NCI-H526 treated with DMSO at 0.1 percent for 48 hours (cell line): ENCODE measurements around the gene COPS2.
"Not testable (repeated sequence)": the region's sequence is repeated elsewhere in the genome, so short reads cannot be mapped to it uniquely, and the experiment has no call there.

Experiments
- DNase-seq: peaks from one replicate; lab custom pipeline; 2025; lab: John Stamatoyannopoulos, UW

Gene COPS2

DNA sequence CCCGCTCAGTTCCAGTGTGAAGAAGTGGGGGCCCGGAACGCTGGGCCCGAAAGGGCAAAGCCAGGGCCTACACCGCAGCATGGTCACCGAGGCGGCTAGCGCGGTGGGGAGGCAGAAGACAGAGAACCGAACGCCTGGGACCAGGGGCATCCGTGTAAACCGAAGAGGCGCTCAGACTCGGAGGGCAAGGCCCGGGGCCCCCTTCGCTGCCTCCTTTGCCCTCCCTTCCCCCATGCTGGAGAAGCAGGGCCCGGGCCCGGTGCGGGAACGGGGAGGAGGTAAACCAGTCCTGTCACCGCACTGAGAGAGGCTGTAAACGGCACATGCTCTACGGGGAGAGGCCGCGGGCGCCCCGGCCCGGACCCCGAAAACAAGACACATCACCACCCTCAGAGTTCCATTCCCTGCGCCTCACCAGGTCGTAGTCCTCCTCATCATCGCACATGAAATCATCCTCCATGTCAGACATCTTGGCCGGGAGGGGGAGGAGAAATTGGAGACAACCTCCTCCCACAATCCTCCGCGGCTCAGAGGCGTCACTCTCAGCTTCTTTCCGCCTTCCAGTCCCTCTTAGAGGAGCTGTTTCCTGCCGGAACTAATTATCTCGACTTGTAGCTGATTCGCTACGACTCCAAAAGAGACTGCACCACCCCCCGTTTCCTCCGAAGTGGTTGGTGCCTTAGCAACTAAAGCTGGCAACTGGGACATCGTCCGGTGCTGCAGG lies at the start of gene COPS2:
TSS of gene COPS2 (minus strand) at position 490 of the 724 bp plus-strand sequence. CDS start at position 469, 21 bp downstream.
- DNase-seq, result peak; percentile 97

DNA sequence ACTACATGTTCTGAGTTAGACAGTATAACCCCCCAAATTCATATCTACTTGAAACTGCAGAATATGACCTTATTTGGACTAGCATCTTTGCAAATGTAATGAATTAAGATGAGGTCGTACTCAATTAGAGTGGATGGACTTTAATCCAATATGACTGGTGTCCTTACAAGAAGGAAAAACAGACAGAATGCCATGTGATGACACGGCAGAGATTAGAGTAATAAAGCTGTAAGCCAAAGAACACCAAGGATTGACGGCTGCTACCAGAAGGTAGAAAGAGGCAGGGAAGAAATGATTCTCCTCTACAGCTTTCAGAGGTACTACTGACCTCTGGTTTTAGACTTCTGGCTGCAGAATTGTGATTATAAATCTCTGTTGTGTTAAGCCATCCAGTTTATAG lies 44.9 kb upstream of the COPS2 start:
- no peak for DNase-seq

DNA sequence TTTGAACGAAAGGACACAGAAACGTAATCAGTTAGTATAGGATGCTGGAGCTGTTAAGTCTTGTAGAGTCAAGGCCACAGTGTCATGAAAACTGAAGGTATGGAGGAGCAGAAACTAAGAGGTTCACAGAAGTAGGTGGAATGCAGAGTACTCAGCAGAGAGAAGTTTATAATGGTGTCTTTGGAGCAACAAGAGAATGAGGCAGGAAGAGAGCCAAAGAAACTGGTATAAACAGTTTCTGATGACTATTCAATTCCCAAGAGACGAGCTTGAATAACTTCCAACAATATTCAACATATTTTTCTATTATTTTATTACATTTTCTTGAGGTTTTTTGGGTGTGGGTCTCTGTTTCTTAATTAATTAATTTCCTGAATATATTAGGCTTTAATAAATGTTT lies 44.3 kb upstream of the COPS2 start:
- no peak for DNase-seq

DNA sequence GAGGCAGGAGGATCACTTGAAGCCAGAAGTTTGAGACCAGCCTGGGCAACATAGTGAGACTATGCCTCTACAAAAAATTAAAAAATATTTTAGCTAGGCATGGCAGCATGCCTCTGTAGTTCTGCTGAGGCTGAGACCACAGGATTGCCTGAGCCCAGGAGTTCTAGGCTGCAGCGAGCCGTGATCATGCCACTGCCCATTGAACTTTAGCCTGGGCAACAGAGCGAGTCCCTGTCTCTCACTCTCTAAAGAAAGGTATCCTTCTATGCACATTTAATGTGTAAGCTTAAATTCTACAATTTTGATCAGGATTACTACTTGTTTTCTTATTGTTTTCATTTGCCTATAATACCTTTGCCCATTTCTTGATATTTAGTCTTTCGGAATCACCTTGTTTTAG lies 41.5 kb upstream of the COPS2 start:
- DNase-seq, result no peak

DNA sequence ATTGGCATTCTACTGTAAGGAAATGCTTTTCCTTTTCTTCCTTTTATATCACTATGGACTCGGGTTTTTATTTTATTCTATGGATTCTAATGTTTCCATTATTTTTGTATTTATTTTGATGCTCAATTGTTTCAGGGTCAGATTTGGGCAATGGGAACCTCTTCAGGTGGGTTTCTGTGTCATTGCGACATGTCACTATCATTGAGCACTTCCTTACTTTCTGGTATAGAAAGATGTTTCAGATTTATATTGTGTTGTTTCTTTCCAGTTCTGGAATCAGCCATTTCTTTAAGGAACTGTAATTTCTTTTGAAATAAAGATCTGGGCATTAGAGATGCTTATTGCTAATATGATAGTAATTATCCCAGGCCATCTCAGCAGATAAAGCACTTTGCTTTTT lies 36.5 kb upstream of the COPS2 start:
- no peak for DNase-seq

DNA sequence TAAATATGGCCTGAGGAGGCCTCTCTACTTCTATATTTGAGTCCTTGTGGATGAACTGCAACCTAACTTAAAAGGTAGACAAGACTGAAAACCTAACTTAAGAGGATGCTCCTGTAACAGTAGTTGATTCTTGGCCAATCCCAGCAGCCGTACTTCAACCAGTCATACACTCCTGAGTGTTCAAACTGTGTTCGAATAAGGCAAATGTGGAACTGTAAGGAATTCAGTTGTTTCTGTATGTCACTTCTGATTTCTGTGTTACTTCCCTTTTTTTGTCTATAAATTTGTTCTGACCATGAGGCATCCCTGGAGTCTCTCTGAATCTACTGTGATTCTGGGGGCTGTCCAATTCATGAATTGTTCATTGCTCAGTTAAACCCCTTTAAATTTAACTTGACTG lies 35.2 kb upstream of the COPS2 start:
- no peak for DNase-seq

DNA sequence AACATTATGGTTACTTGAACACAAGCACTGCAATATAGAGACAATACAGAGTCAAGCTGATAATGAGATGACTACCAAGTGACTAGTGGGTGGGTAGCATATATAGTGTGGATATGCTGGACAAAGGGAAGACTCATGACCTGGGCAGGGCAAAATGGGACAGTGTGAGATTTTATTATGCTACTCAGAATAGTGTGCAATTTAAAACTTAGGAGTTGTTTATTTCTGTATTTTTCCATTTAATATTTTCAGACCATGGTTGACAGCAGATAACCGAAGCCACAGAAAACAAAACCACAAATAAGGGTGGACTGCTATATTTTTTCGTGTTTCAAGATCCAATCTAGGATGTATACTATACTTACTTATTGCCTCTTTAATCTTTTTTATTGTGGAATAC lies 34.2 kb upstream of the COPS2 start:
- DNase-seq, result no peak

DNA sequence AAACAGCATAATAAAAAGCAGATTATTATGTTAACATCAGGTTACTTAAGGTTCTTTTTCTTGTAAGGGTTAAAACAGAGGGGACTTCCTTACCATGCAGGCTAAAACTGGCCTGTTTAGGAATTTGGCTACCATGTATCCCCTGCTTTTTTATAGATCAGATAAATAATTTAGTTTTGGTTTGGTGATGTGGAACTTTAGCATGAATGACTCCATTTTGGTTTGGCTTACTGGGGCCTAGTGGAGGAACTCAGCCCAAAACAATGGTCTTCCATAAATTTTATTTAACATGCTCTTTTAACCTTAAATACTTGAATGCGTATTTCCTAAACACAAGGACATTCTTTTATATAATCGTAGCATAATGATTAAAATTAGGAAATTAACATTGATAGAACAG lies 33.5 kb upstream of the COPS2 start:
- DNase-seq, result no peak

DNA sequence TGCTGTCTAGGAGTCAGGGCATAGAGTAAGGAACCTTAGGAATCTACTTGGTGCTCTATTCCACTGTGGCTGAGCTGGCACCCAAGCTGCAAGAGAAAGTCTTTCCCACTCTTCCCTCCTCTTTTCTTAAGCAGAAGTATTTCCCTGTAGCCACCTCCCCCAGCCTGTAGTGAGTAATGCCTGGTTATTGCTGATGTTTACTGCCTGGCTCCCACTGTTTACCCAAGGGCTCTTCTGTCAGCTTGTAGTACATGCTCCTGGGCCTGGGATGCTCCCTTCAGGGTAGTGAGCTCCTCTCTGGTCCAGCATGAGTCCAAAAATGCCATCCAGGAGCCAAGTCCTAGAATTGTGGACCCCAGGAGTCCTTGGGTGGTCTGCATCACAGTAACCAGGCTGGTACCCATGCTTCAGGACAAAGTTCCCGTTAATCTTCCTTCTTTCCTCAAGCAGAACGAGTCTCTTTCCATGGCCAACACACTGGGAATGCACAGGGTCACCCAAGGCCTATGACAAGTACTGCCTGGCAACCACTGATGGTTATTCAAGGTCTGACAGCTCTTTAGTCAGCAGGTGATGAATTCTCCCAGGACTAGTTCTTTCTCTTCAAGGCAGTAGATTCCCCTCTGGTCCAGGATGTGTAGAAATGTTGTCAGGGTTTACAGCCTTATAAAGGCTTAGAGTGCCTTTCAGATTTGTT lies 32.3 kb upstream of the COPS2 start:
- no peak for DNase-seq

DNA sequence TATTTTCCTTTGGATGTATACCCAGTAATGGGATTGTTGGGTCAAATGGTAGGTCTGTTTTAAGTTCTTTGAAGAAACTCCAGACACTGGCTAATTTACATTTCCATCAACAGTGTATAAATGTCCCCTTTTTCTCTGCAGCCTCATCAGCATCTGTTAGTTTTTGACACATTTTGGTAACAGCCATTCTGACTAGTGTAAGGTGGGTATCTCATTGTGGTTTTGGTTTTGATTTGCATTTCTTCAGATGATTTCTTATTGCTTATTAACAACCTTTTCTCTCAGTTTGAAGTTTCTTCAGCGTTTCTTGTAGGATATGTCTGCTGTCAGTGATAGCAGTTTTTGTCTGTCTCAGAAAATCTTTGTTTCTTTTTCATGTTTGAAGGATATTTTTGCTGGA lies 30.1 kb upstream of the COPS2 start:
- no peak for DNase-seq

DNA sequence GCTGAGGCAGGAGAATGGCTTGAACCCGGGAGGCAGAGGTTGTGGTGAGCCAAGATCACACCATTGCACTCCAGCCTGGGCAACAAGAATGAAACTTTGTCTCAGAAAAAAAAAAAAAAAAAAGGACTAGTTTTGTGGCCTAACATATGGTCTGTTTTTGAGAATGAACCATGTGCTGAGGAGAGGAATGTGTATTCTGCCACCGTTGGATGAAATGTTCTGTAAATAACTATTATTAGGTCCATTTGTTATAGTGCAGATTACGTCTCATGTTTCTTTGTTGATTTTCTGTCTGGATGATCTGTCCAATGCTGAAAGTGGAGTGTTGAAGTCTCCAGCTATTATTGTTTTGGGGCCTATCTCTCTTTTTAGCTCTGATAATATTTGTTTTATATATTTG lies 28.3 kb upstream of the COPS2 start:
- DNase-seq, result not testable (repeated sequence)

DNA sequence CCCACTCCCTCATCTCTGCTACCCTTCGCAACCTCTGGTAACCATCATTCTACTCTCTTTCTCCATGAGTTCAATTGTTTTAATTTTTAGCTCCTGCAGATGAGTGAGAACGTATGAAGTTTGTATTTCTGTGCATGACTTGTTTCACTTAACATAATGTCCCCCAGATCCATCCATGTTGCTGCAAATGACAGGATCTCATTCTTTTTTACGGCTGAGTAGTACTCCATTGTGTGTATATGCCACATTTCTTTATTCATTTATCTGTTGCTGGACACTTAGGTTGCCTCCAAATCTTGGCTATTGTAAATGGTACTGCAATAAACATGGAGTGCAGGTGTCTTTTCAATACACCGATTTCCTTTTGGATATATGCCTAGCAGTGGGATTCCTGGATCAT lies 26.7 kb upstream of the COPS2 start:
- no peak for DNase-seq

DNA sequence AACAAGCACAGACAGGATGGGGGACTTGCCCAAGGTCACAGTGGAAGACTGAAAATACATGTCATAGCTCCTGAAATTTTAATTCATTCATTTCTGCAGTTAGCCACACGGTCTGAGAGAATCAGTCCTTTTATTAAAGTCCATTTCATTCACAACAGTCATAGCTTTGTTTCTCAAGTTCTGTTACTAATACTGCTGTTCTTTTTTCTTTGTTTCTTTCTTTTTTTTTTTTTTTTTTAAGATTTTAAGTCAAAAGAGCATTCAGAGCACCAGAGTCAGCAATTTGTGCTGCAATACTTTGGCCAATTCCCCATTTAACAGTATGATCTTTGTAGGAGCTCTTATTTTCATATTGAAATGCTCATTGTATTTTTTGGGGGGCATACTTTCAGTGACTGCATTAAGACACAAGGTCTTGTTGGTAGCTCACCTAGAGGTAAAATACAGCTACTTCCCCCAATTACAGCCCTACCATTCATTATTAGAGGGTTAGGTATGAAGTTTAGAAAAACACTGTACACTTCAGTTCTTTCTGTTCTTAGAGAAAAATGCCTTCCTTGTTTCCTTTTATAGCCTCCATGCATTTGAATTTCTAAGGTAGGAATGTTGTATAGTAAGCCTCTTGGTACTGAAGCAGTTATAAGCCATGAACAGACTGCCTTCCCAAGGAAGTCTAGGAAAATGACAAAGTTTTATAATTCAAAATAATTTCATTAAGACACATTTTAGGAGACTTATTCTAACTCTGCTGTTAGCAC lies 24.2 kb upstream of the COPS2 start:
- no peak for DNase-seq

DNA sequence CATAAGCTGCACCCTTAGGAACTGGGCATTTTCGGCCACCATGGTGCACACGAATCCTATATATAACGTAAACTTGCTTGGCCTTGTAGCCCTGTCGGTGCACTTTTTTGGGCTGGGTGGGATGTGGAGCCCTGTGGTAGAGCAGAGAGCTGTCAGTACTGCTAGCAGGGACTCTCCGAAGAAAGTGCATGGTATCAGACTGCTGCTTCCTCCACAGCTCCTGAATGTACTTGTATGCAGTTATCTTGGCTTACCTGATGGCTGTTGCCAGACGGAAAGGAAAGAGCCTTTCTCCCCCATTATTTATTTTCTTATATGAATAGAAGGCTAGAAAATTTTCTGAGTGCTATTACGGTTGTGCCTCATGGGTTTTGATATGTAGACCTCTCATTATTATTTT lies 23.1 kb upstream of the COPS2 start:
- no peak for DNase-seq

DNA sequence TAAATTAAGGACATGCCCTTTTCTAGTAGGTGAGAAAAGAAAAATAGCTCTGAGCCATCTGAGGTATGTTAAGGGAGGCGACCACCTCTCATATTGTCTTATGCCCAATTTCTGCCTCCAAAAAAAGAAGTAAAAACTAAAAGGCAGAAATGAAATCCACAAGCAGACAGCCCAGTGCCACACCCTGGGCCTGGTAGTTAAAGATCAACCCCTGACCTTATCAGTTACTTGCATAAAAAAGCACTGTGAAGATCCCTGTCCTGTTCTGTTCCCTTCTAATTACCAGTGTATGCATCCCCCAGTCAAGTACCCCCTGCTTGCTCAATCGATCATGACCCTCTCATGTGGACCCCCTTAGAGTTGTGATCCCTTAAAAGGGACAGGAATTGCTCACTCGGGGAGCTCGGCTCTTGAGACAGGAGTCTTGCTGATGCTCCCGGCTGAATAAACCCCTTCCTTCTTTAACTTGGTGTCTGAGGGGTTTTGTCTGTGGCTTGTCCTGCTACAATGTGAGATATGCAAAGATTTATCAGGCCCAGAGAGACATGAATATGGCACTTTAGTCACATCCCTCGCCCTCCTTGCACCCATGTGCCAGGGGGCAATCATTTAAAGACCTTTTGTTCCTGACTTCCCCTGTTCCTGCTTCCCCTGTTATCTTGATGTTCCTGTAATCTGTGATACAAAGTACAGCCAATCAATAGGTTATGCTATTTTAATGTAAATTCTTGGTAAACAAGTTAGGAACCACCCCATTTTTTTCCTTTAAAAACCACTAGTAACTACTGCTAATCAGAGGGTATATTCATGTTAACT lies 20.4 kb upstream of the COPS2 start:
- not testable (repeated sequence) for DNase-seq

DNA sequence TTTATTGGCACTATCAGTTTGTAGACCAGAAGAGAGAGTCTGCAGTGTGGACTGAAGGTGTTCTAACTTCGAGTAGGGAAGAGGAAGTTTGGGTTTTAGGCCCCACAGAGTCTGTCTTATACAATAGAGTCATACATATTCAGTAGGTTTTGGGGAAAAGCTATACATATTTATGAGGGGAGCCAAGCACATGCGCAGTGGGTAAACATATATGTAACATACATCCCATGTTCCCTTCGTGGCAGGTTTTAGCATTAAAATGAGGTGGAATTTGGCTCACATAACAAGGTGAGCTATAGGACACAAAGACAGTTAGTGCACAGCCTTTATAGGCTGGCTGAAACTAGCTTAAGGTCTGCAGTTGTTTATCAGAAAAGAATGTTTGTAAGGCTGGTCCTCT lies 19.5 kb upstream of the COPS2 start:
- no peak for DNase-seq

DNA sequence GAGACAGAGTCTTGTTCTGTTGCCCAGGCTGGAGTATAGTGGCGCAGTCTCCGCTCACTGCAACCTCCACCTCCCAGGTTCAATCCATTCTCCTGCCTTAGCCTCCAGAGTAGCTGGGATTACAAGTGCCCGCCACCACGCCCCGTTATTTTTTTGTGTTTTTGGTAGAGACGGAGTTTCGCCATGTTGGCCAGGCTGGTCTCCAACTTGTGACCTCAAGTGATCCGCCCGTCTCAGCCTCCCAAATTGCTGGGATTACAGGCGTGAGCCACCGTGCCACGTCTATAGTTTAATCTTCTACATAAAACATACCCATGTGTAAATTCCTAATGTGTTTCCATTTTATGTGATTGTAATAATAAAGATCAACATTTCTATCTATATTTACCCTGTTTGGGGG lies 16.4 kb upstream of the COPS2 start:
- DNase-seq, result no peak

DNA sequence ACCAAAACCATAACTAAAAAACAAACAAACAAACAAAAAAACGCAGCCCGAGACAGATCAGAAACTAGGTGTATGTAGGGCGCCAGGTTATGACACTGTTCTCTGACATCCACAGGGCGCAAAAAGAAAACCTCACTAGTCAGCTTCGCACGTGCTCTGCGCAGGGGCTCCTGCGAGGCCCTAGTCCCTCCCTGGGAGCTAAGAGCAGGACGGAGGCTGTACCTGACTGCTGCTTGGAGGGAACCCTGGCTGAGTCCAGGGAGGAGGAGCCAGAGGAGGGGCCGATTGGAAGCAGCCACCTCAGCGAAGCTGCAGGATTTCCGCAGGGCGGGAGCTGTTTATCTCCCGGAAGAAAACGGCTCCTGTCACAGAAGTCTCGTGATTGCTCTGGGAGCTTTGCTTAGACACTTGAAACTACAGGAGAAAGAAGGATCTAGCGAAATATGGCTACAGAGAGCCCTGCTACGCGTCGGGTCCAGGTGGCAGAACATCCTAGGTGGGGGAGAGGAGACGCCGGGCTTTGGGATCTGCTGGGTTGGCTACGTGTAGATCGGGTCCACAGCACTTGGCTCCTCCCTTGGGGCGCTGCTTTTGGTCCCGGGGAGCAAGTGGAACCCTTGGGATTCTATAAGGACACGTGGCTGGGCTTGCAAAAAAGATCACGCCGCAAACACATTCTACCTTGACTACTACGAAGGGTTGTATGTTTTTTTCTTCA lies 14.6 kb upstream of the COPS2 start, which contains the start of gene GALK2:
TSS of gene GALK2 (plus strand) at position 368 of the 718 bp plus-strand sequence. CDS start at position 444, 76 bp downstream.
- peak; percentile 83 for DNase-seq

DNA sequence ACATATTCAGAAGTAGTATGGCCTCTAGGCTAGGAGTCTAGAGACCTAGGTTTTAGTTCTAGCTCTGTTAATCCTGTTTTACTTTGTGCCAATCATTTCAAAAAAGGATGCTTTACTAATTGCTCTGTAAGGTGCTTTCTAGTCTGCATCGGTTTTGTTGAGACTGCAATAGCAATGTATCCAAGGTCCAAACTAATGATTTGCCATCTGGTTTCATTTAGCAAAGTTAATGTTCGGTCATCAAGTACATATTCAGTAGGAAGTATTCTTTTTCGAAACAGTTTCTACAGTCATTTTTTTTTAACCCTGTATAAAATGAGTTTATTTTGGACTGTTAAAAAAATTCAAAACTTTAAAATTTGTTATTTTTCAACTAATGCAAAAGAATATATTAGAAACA lies 12.6 kb upstream of the COPS2 start:
- DNase-seq, result no peak

DNA sequence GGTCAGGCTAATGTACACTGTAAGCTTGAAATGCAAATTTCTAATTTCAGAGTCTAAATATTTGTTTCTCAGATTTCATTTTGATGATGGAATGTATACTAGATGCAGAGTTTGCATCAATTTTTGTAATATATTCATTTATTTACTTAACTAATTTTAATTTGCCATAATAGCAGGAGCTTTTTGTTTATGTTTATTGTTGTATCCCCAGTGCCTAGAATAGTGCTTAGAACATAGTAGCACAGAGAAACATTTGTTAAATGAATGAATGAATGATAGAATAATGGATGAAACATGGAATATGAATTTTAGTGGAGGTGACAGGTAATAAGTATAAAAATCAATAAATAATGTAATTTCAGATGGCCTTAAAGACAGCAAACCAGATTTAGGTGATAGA lies 9.5 kb upstream of the COPS2 start:
- no peak for DNase-seq

DNA sequence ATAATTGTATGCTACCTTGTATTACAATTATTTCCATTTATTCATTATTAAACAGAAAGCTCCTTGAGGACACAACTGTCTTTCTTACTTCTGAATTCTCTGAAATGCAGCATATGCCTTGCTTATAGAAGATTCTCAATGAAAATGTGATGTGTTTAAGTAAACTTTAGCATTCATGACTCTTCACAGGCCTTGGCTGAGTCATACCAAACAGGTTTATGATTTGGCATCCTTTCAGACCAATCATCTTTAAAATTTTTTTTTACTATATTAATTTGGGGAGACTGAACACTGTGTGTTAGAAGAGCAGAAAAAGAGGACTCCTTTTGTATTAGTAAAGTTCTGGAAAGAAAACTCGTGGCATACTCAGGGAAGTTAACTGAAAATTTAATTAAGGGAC lies 8.3 kb upstream of the COPS2 start:
- no peak for DNase-seq
